Neural cell (in vitro differentiated cells): ENCODE results near the gene CAPN5.

Source experiments
- CTCF ChIP-seq: fragments of 450-650 bp; IDR thresholded peaks from 2 replicates; pipeline ENCODE4 v1.5.1; 2014; ENCODE audit warnings: antibody characterized with exemption, mild to moderate bottlenecking, moderate library complexity; ENCODE audit not compliant: poor library complexity, severe bottlenecking
- EP300 ChIP-seq: fragments of 450-650 bp; conservative IDR thresholded peaks from 2 replicates; pipeline ENCODE4 v1.6.1; 2014; ENCODE audit warnings: antibody characterized with exemption, mild to moderate bottlenecking, moderate library complexity; ENCODE audit not compliant: poor library complexity, severe bottlenecking
- EZH2 ChIP-seq: fragments of 200-600, 300-800 bp; shearing (Covaris generic), sonication (generic); IDR thresholded peaks from 2 replicates; pipeline ENCODE4 v1.6.1; 2014; ENCODE audit warnings: antibody characterized with exemption, low read length, borderline replicate concordance, mild to moderate bottlenecking; ENCODE audit not compliant: insufficient read depth, poor library complexity, severe bottlenecking
- POLR2AphosphoS5 ChIP-seq: IDR thresholded peaks from 2 replicates; pipeline ENCODE4 v1.6.1; 2012
- RAD21 ChIP-seq: fragments of 450-650 bp; conservative IDR thresholded peaks from 2 replicates; pipeline ENCODE4 v1.6.1; 2014; ENCODE audit warnings: antibody characterized with exemption, mild to moderate bottlenecking, moderate library complexity
- REST ChIP-seq: IDR thresholded peaks from 2 replicates; pipeline ENCODE4 v1.6.1; 2012; ENCODE audit warnings: borderline replicate concordance
- SMC3 ChIP-seq: fragments of 450-650 bp; conservative IDR thresholded peaks from 2 replicates; pipeline ENCODE4 v1.6.1; 2014; ENCODE audit warnings: antibody characterized with exemption, mild to moderate bottlenecking, moderate library complexity; ENCODE audit not compliant: poor library complexity
- TAF1 ChIP-seq: IDR thresholded peaks from 2 replicates; pipeline ENCODE4 v1.6.1; 2012; ENCODE audit warnings: low read depth

- TF ChIP-seq EZH2 = no peak
- no peak for TF ChIP-seq CTCF
- TF ChIP-seq EP300 = no peak
- TF ChIP-seq TAF1 = no peak
- TF ChIP-seq POLR2AphosphoS5 = no peak
- TF ChIP-seq REST = no peak
- TF ChIP-seq RAD21 = no peak
- TF ChIP-seq SMC3 = no peak
These were observed 83.1 kb downstream of the CAPN5 start for GRCh38 chr11:77149716-77150392.
